ENCODE results near the gene ABHD3.
A peak's percentile ranks its signal among the peaks of the same experiment; 100 is the strongest.
"Not testable (repeated sequence)": the region's sequence is repeated elsewhere in the genome, so short reads cannot be mapped to it uniquely, and the experiment has no call there.

Gene ABHD3, protein sequence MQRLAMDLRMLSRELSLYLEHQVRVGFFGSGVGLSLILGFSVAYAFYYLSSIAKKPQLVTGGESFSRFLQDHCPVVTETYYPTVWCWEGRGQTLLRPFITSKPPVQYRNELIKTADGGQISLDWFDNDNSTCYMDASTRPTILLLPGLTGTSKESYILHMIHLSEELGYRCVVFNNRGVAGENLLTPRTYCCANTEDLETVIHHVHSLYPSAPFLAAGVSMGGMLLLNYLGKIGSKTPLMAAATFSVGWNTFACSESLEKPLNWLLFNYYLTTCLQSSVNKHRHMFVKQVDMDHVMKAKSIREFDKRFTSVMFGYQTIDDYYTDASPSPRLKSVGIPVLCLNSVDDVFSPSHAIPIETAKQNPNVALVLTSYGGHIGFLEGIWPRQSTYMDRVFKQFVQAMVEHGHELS

DNA sequence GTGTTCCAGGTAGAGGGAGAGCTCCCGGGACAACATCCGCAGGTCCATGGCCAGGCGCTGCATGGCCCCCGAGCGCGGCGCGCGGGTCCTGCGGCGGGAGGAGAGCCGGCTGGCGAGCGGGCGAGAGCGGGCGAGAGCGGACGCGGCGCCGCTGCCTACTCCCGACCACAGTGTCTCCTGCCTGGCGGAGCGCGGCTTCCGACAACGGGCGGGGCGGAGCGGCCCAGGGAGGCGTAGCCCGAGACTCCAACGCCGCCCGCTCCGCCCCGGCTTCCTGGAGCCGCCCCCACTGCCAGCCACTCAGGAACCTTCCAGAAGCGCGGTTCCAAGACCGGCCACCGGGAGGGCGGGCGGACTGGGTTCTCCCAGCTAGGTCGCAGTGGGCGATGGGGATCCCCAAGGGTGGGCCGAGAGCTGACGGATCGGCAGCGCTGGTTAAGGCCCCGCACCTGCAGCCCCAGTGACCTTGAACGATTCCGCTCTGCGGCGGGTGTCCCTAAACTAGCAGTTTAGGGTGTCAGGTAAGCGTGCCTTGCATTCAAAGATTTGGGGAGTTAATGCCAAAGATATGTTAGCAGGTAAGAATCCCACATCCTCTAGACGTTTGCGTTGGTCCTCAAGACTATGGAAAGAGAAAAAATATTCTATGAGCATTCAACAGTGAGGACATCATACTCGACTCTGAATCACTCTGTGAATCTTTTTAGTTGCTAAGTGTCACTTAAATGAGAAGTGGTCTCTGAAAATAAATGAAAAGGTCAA, at the start of gene ABHD3:
ABHD3 (minus strand) TSS at position 172 of the 762 bp plus-strand sequence; CDS start at position 63, 109 bp downstream.
- DNase-seq: peak; percentile 69 to 83

DNA sequence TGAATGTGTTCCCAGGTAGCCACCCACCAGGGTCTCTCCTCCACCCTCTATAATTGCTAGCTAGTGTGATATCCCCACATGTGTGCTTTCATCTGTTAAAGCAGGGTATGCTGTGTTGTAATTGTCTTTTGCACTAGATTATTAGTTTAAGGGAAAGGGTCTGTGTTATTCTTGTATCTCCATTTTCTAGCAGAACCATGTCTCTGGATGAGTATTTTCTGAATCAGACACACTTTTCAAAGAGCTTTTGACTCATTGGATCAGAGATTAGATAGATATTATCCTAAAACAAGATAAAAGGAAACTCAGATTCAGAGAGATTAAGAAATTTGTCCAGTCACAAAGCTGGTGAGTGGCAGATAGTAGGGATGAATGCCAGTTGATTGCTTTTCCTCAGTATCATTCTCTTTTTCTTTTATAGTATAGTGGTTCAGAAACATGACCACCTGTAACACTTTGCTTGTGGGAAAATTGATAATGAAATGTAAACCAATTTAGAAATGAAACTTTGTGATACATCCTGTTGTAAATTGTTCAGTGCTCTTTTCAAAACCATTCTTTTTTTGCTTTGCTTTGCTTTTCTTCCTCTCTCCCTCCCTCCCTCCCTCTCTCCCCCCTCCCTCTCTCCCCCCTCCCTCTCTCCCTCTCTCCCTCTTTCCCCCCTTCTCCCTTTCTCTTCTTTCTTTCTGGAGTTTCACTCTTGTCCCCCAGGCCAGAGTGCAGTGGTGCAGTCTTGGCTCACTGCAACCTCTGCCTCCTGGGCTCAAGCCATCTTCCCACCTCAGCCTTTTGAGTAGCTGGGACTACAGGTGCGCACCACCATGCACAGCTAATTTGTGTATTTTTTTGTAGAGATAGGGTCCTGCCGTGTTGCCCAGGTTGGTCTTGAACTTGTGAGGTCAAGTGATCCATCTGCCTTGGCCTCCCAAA, 43.5 kb upstream of the ABHD3 start:
- DNase-seq: no peak

DNA sequence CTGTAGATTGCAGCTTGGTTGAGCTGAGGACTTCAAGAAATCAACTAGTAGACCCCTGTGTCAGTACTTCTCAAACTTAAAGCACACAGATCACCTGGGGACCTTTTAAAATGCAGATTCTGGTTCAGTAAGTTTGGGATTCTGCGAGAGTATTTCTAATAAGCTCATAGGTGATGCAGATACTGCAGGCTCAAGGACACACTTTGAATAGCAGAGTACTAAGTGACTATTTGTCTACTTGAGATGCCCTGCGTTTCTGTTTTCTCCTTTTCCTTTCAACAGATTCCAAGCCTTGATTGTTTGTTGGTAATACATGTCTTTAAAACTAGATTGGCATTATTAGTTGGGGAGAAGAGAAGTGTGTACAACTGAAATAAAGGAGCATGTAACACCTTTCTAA, 42.7 kb upstream of the ABHD3 start:
- DNase-seq: no peak

DNA sequence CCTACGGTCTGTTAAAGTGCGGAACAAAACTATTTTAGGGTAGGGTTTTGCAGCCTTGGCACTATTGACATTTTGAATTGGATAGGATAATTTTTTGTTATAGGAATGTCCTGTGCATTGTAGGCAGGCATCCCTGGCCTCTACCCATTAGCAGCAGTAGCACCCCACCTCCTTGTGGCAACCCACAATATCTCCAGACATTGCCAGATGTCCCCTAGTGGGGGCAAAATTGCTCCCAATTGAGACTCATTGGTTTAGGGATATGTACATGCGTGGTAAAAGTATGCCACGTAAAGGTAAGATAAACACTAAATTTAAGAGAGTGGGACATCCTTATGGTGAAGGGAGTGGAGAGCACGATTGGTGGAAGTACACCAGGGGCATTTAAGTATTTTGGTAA, 40.7 kb upstream of the ABHD3 start:
- no peak for DNase-seq

DNA sequence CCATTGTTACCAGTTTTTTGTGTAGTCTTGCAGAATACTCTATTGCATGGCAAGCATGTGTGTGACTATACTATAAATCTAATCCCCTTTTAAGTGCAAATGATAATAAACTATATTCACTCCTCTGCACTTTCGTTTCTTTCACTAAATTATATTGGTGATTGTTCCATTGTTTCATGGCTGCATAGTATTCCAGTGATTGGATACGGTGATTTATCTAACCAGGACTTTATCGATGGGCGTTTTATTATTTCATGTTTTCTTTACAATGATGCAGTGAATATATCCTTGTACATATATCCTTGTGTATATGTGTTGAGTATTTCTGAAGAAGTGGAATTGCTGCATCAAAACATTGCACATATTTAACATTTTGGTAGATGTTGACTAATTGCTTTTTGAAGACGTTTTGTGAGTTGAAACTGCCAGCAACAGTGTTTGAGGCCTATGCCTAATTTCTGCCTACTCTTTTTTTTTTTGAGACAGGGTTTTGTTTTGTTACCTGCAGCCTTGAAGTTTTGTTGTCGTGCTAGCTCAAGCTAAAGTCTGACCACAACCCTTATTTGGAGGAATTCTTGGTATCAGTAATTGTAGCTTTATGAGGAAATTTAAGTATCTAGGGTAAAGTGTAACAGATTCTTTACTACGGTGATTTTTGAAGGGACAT, 38.7 kb upstream of the ABHD3 start:
- DNase-seq: no peak

DNA sequence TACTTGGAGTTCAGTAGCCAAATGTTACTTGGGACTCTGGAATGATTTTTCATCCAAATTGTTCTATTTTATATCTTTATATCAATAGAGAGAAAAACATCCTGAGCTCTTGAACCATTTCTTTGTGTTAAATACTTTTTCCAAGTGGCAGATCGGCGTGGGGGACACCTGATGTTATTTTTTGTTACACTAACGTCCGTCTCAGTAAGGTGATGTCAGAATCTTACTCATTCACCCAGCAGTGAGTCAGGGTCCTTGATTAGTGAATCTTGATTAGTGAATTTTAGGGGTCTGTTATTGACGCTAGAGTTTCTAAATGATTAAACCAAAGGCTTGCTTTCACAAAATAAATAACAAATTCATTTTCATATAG, 37.7 kb upstream of the ABHD3 start:
- DNase-seq: no peak

DNA sequence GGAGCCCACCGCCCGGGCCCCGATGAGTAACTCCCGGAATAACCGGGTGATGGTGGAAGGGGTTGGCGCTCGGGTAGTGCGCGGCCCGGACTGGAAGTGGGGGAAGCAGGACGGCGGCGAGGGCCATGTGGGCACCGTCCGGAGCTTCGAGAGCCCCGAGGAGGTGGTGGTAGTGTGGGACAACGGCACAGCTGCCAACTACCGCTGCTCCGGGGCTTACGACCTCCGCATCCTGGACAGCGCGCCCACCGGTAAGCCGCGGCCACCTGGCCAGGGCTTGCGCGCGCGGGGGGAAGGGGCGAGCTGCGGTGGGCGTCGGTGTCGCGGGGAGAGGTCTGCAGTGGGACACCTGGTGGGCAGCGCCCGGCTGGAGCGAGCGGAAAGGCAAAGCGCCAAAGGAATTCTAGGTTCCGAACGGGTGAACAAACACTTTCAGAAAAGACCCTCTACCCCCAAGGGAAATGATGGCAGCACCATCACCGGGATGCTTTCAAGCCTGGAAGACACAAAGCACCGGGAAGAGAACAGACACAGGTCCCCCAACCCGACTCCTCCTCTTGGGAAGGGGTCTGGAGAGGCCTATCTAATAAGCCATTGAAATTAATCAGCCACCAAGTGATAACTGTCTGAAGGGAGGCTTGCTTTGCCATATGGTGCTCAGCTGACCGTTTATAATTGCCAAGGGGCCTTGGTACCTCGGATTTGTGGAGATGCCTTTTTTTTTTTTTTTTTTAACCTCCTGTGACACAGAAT, 37.2 kb upstream of the ABHD3 start:
- no peak for DNase-seq

DNA sequence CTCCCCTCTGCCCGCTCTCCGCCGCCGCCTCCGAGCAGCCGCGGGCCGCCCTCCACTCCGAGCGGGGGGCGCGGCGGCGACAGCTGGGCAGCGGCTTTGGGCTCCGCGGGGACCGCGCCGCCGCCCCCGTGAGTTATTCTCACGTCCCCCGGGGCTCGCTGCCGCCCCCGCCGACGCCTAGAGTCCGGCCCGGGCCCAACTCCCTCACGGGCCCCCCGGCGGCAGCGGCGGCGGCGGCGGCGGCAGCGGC, 36.7 kb upstream of the ABHD3 start:
- DNase-seq: no peak

DNA sequence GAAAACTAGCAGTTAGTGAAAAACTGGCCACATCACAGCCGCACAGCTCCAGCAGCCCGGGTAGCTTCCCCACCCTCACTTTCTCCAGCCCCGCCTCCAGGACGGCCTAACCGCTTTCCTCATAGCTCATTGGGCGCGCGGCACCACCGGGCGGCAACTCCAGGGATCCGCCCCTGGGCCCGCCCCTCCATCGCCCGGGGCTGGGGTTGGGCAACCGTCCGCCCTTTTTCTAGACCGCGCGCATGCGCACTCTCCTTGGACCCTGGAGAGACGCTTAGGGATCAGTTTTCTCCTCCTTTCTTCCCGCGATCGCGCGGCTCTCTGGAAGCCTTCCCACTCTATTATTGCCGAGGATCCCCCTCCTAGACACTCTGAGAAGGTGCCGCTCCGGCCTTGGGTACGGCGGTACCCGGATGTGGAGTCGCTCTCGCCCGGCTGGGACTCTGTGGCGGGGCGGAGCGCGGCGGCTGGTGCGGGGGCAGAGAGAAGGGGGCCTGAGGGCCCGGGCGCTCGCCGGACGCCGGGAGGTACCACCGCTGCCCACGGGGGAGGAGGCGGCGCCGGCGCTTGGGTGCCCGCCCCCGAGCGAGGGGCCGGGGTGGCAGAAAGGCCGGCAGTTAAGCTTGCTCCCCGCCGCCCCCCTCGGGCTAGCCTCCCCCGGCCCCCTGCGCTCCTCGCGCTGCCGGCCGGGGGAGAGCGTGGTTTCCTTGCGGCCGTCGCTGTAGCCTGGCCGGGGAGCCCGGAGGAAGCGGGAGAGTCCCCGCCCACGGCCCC, 36.2 kb upstream of the ABHD3 start, which contains the start of gene MIB1:
MIB1 (plus strand) TSS at position 255 of the 774 bp plus-strand sequence. CDS start 792 bp downstream, outside the sequence.
- peak; percentile 94 for DNase-seq

DNA sequence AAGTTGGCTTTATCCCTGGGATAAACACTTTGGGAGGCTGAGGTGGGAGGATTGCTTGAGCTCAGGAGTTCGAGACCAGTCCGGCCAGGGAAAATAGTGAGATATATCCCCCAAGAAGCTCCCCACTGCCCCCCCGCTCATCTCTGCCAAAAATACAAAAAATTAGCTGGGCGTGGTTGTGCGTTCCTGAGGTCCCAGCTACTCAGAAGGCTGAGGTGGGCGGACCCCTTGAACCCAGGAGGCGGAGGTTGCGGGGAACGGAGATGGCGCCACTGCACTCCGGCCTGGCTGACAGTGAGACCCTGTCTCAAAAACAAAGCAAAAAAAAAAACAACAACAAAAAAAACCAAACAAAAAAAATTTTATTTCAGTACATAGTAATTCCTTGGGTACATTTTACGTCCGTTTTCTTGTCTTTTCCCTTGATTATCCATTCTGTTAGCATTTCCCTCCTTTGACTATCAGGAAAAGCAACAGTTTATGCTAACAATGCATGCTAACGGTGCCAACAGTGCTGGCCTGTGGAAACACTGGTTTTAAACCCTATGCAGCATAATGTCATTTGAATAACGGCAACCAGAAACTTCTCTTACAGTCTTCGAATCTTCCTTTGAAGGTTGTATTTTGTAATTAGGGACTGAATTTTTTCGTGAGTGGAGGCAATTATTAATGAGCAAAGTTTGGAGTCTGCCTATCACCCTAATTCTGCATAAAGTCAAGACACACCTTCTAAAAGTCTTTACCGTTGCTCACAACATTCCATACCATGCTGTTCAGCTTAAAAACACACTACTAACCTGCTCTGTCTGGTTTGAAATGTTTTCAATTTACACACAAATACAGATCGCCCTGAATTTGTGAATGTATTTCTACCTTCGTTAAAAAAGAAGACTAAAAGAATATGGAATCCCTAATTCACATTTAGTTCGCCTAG, 35.3 kb upstream of the ABHD3 start:
- DNase-seq: no peak

DNA sequence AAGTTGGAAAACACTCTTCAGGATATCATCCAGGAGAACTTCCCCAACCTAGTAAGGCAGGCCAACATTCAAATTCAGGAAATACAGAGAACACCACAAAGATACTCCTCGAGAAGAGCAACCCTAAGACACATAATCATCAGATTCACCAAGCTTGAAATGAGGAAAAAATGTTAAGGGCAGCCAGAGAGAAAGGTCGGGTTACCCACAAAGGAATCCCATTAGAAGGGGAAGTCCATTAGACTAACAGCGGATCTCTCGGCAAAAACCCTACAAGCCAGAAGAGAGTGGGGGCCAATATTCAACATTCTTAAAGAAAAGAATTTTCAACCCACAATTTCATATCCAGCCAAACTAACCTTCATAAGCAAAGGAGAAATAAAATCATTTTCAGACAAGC, 32.4 kb upstream of the ABHD3 start:
- DNase-seq: not testable (repeated sequence)

DNA sequence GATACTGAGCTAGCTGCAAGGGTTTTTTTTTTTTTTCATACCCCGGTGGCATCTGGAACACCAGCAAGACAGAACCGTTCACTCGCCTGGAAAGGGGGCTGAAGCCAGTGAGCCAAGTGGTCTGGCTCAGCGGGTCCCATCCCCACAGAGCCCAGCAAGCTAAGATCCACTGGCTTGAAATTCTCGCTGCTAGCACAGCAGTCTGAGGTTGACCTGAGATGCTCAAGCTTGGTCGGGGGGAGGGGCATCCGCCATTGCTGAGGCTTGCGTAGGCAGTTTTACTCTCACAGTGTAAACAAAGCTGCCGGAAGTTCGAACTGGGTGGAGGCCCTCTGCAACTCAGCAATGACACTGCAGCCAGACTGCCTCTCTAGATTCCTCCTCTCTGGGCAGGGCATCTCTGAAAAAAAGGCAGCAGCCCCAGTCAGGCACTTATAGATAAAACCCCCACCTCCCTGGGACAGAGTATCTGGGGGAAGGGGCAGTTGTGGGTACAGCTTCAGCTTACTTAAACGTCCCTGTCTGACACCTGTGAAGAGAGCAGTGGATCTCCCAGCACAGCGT, 31.0 kb upstream of the ABHD3 start:
- no peak for DNase-seq

DNA sequence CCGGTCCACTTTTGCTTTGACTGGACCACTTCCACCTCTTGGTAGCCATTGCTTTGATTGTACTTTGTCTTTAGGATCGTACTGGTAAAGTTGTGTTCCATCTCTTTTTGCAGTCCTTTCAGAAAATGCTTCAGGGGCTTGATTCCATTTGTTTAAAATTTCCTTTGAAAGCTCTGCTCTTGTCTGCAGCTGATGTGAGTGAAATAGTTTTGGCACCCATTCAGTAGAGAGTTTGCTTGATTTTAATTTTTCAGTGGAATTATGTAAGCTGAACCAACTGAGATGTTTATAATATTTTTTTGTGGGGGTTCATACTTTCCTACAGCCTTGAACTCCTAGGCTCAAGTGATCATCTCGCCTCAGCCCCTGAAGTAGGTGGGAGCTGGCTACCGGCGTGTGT, 28.4 kb upstream of the ABHD3 start:
- DNase-seq: no peak

DNA sequence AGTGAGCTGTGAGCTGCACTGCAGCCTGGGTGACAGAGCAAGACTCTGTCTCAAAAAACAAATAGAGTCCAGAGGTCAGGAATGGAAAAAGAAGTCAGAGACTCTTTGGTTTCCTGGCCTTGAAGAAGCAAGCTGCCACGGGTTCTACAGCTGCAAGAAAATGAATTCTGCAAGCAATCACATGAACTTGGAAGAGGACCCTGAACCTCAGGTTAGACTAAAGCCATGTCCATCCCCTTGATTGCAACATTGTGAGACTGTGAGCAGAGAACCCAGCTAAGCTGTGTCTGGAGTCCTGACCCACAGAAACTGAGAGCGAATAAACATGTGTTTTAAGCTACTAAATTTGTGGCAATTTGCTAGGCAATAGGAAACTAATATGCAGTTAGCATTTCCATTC, 23.1 kb upstream of the ABHD3 start:
- no peak for DNase-seq

DNA sequence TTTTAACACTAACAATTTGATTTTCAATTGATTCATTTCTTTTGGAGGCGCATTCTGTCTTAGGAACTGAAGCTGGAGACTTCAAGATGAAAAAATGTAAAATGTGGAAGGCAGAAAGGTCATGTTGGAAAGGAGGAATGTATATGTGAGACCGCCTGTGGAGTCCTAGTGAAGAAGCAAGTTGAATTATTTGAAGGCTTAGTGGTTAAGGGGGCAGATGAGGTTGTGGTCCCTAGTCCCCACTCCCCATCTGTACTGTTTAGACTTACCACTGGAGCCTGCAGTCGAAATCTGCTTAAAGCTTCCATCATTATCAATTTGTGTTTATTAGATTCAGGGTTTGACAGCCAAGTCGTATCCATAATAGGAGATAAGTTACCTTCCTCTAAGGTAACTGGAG, 20.6 kb upstream of the ABHD3 start:
- no peak for DNase-seq

DNA sequence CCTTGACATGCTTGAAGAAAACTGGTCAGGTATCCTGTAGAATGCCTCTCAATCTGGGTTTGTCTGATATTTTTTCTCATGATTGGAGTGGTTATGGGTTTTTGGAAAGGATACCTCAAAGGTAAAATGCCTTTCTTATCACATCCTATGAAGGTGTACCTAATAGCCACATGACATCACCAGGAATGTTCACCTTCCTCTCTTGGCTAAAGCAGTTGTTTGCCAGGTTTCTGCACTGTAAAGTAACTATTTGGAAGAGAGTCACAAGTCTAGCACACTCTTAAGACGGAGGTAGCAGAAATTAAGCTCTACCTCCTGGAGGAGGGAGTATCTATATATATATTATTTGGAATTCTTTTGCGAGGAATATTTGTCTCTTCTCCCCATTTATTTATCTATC, 18.1 kb upstream of the ABHD3 start:
- DNase-seq: no peak

DNA sequence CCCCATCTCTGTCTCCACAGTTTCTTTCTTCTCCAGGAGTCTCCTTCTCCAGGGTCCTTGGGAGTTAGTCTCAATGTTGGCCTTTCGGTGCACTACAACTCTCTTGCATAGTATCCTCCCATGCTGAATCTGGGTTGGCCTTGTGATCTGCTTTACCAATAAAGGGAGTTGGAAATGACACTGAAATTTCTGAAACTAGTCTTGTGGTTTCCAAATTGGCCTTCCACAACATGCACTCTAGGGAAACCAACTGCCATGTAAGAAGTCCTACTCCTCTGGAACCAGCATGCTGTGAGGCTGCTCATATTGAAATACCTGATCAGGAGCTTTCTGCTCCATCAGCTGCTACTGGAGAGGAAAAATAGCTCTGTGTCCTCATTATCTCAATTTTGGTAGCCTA, 9.9 kb upstream of the ABHD3 start:
- no peak for DNase-seq

DNA sequence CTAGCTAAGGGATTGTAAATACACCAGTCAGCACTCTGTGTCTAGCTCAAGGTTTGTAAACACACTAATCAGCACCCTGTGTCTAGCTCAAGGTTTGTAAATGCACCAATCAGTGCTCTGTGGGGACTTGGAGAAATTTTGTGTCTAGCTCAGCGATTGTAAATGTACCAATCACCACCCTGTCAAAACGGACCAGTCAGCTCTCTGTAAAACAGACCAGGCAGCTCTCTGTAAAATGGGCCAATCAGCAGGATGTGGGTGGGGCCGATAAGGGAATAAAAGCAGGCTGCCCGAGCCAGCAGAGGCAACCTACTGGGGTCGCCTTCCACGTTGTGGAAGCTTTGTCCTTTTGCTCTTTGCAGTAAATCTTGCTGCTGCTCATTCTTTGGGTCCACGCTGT, 2.6 kb upstream of the ABHD3 start:
- DNase-seq: not testable (repeated sequence)

DNA sequence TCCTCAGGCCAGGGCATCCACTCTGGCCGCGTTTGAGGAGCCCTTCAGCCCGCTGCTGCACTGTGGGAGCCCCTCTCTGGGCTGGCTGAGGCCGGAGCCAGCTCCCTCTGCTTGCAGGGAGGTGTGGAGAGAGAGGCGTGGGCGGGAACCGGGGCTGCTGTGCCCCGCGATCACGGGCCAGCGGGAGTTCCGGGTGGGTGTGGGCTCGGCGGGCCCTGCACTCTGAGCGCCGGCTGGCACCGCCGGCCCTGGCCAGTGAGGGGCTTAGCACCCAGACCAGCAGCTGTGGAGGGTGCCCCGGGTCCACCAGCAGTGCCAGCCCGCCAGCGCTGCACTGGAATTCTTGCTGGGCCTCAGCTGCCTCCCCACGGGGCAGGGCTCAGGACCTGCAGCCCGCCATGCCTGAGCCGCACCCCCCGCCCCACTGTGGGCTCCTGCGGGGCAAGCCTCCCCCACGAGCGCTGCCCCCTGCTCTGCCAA, 1.9 kb upstream of the ABHD3 start:
- no peak for DNase-seq

All from NCI-H187 (cell line).